Psoas muscle (tissue), 8 donors: ENCODE measurements around the gene RASSF1. TPM values are rescaled to one million over a fixed set of nuclear protein-coding genes. Genes with fewer than 3 reads are reported as not detected.

ENCODE experiments used
- ATAC-seq, 4 donors: fragments of 200-7000 bp; cut with Tn5 transposase; one replicate each; pipeline ENCODE4 v1.9.1; 2020; ENCODE audit warnings: moderate library complexity in 3 of 4, mild to moderate bottlenecking in 2 of 4
- DNase-seq, 2 donors: peaks; one replicate each; pipeline ENCODE4 v3.0.0-alpha.2; 2020
- H3K27ac ChIP-seq: fragments of 200-600 bp; one replicate; pipeline ENCODE4 v1.8.0; 2022
- H3K27me3 ChIP-seq, 3 donors: fragments of 200-600 bp in 1 of 3; one replicate each; pipeline versions ENCODE4 v1.6.1 to v1.8.0; 2013 to 2022; ENCODE audit warnings: low read length in 2 of 3, mild to moderate bottlenecking in 2 of 3, moderate library complexity in 1 of 3; ENCODE audit not compliant: insufficient read depth in 3 of 3
- H3K36me3 ChIP-seq, 2 donors: fragments of 200-600 bp in 1 of 2; one replicate each; pipeline versions ENCODE4 v1.6.1 to v1.8.0; 2013 to 2022; ENCODE audit warnings: low read depth in 1 of 2, mild to moderate bottlenecking in 1 of 2, moderate library complexity in 1 of 2; ENCODE audit not compliant: insufficient read depth in 1 of 2
- H3K4me1 ChIP-seq: fragments of 200-600 bp; one replicate; pipeline ENCODE4 v1.8.0; 2022
- H3K4me3 ChIP-seq: fragments of 200-600 bp; one replicate; pipeline ENCODE4 v1.8.0; 2022; ENCODE audit warnings: mild to moderate bottlenecking
- H3K9me3 ChIP-seq: fragments of 200-600 bp; one replicate; pipeline ENCODE4 v1.8.0; 2022
- WGBS, 3 donors: extraction: QIAGEN DNeasy Blood & Tissue Kit; methylation state at CpG; one replicate each; pipeline versions ENCODE4 v1.1.6 to v1.1.7; 2013; 5-methylcytosine and 5-hydroxymethylcytosine counted together
- intact Hi-C, 2 donors: fragments of 100-400 bp; cut with DNase I; formaldehyde crosslinking; loops; one replicate each; pipeline versions ENCODE4 v1.11.0 to v1.14.2; 2022
- polyA plus RNA-seq, 3 donors: library from polyadenylated mRNA; stranded (reverse); fragments of 200-250 nt; gene quantifications; one replicate each; pipeline ENCODE4 v1.2.3, GENCODE V29; 2013
- total RNA-seq, 4 donors: library from RNA; stranded (reverse); fragmentation: NEBNext Ultra II Directional in 2 of 4; extraction: Animal tissue kit (Norgen Biotek cat#: 25700) in 2 of 4; gene quantifications; one replicate each; pipeline versions ENCODE4 v1.2.1 to v1.2.4, GENCODE V29; 2021 to 2023
- TF ChIP-seq, protein P1 (sequence below): fragments of 200-600 bp; IDR thresholded peaks from one replicate; pipeline ENCODE4 v1.8.0; 2022; ENCODE audit warnings: antibody characterized with exemption
- donor health status: healthy with polysubstance abuse.
- donor health status: DM: no; HTN: no; CAD: no; lungs with moderate emphysema.
- donor health status: Bipolar disorder and iron deficiency.
- donor health status: healthy.
- donor health status: DM: yes; HTN: yes; CAD: no.
- donor health status: DM: no; HTN: no; CAD: no.
- donor health status: DM: no; HTN: no; CAD: no.
- donor health status: DM: yes; HTN: yes; CAD: no.

RASSF1 gene
- total and polyA plus RNA-seq, 7 donors, result 10.1 to 84.5 (median 24.2) TPM

DNA sequence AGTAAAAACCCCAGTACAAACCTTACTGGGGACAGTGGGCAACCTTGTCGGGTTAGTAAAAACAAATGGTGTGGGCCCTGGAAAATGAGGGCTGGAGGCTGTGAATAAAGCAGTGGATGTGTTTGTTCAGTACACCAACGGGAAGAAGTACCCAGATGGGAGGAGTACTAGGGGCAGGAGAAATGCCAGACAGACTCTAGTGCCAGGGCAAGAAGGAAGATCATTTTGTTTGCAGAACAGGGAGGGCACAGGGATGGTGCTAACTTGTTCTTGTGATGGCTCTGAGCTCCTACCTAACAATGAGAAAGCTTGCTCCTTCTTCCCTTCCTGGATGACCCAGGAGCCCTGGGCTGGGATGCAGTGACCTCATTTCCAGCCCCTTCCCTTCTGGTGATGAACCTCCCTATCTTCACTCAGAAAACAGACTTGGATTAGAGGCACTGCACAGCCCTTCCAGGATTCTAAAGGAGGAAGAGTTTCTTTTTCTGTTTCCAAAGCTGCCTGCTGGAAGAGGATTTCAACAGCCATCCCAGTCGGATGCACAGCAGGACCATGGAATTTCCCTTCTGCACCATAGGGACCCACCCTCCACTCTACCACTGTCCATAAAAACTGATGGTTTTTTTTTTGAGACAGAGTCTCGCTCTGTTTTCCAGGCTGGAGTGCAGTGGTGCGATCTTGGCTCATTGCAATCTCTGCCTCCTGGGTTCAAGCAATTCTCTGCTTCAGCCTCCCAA lies 6.1 kb downstream of the RASSF1 start:
- Histone ChIP-seq H3K9me3 (no peaks in the 10 kb centered on the region), H3K36me3 (peaks cover 3 to 34% of the 10 kb centered on the region in 2 donors), H3K4me1 (peaks cover 46% of the 10 kb centered on the region), H3K27ac (peak overlapping the region; percentile 95), H3K27me3 (no peaks in the 10 kb centered on the region), H3K4me3 (peak overlapping the region; percentile 93)
- intact Hi-C loops, result no loop called here
- ATAC-seq (no peak), DNase-seq (no peak)
- TF ChIP-seq, protein P1, sequence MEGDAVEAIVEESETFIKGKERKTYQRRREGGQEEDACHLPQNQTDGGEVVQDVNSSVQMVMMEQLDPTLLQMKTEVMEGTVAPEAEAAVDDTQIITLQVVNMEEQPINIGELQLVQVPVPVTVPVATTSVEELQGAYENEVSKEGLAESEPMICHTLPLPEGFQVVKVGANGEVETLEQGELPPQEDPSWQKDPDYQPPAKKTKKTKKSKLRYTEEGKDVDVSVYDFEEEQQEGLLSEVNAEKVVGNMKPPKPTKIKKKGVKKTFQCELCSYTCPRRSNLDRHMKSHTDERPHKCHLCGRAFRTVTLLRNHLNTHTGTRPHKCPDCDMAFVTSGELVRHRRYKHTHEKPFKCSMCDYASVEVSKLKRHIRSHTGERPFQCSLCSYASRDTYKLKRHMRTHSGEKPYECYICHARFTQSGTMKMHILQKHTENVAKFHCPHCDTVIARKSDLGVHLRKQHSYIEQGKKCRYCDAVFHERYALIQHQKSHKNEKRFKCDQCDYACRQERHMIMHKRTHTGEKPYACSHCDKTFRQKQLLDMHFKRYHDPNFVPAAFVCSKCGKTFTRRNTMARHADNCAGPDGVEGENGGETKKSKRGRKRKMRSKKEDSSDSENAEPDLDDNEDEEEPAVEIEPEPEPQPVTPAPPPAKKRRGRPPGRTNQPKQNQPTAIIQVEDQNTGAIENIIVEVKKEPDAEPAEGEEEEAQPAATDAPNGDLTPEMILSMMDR, result no peak
- WGBS, 3 donors, result 42 to 54% (median 49%) methylated on average over 5 of the region's 5 CpGs

GRCh38 chr3:50333744-50334328 lies 6.8 kb downstream of the RASSF1 start:
- Histone ChIP-seq H3K4me3 (peak overlapping the region; percentile 93), H3K27me3 (no peaks in the 10 kb centered on the region), H3K9me3 (no peaks in the 10 kb centered on the region), H3K4me1 (peaks cover 45% of the 10 kb centered on the region), H3K27ac (peak overlapping the region; percentile 95), H3K36me3 (peaks cover 3 to 41% of the 10 kb centered on the region in 2 donors)
- intact Hi-C loops, result no loop called here
- DNase-seq (peak; percentile 60 to 71), ATAC-seq (no peak)
- TF ChIP-seq, protein P1, result no peak
- 43 to 64% (median 46%) methylated on average over 12 of the region's 12 CpGs for WGBS, 3 donors

DNA sequence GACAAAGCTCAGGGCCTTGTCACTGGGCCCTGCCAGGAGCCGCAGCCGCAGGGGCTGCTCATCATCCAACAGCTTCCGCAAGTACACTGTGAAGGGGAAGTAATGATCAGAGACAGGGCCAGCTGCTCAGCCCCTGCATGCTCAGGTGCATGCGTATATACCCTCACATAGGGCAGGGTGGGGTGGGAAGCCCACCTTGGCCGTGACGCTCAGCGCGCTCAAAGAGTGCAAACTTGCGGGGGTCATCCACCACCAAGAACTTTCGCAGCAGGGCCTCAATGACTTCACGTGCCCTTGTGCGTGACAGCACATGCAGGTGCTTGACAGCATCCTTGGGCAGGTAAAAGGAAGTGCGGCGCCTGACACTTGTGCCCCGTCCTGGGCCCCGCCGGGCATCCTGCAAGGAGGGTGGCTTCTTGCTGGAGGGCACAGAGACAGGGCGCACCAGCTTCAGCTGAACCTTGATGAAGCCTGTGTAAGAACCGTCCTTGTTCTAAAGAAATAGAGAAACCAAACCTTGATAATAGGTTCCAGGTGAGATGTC lies 9.2 kb downstream of the RASSF1 start:
- TF ChIP-seq, protein P1, result no peak
- ATAC-seq (no peak), DNase-seq (no peak)
- no peak overlapping the region for H3K4me3 ChIP-seq
- H3K27me3 ChIP-seq, result no peaks in the 10 kb centered on the region
- intact Hi-C loops, result no loop called here
- 94 to 96% (median 95%) methylated on average over 19 of the region's 19 CpGs for WGBS, 3 donors
- H3K27ac ChIP-seq, result no peak overlapping the region
- no peaks in the 10 kb centered on the region for H3K9me3 ChIP-seq
- peaks cover 46% of the 10 kb centered on the region for H3K4me1 ChIP-seq
- peaks cover 3 to 44% of the 10 kb centered on the region in 2 donors for H3K36me3 ChIP-seq

GRCh38 chr3:50330330-50330729 lies 10.3 kb downstream of the RASSF1 start:
- H3K27me3 ChIP-seq, result no peaks in the 10 kb centered on the region
- H3K4me1 ChIP-seq, result peaks cover 36% of the 10 kb centered on the region
- no peaks in the 10 kb centered on the region for H3K9me3 ChIP-seq
- peak in 1 of 2 donors; percentile 54 for DNase-seq
- ATAC-seq, result no peak
- TF ChIP-seq, protein P1, result no peak
- no peak overlapping the region for H3K4me3 ChIP-seq
- intact Hi-C loops, result no loop called here
- H3K36me3 ChIP-seq, result peaks cover 3 to 55% of the 10 kb centered on the region in 2 donors
- 88 to 91% (median 89%) methylated on average over 10 of the region's 10 CpGs for WGBS, 3 donors
- H3K27ac ChIP-seq, result no peak overlapping the region
